IPS DF 6.9 (cell line): Measurements from ENCODE around the gene SEMA6A.

Source experiments
- DNase-seq: peaks from one replicate; pipeline ENCODE4 v3.0.0-alpha.2; 2013; ENCODE audit warnings: low read depth, low spot score
- H3K27ac ChIP-seq: one replicate; pipeline ENCODE4 v1.5.1; 2013; ENCODE audit warnings: low read length, control low read depth
- H3K27me3 ChIP-seq: 2 replicates; pipeline ENCODE4 v1.6.1; 2013; ENCODE audit warnings: mild to moderate bottlenecking, low read length; ENCODE audit not compliant: control insufficient read depth, insufficient read depth
- H3K36me3 ChIP-seq: 2 replicates; pipeline ENCODE4 v1.6.1; 2013; ENCODE audit warnings: low read length; ENCODE audit not compliant: control insufficient read depth, insufficient read depth
- H3K4me1 ChIP-seq: 2 replicates; pipeline ENCODE4 v1.6.1; 2013; ENCODE audit warnings: low read length; ENCODE audit not compliant: control insufficient read depth, insufficient read depth
- H3K4me3 ChIP-seq: 2 replicates; pipeline ENCODE4 v1.5.1; 2013; ENCODE audit warnings: mild to moderate bottlenecking, low read length
- H3K9me3 ChIP-seq: 2 replicates; pipeline ENCODE4 v1.6.1; 2013; ENCODE audit warnings: low read length, inconsistent platforms; ENCODE audit not compliant: control insufficient read depth, insufficient read depth
- WGBS: extraction: QIAGEN DNeasy Blood & Tissue Kit; methylation state at CpG from one replicate; pipeline ENCODE4 v1.1.7; 2013; ENCODE audit warnings: mixed read lengths, missing lambda C conversion rate; ENCODE audit not compliant: insufficient read length, insufficient coverage; 5-methylcytosine and 5-hydroxymethylcytosine counted together

Gene SEMA6A

GRCh38 chr5:116479776-116480675, 94.6 kb downstream of the SEMA6A start:
- H3K36me3 ChIP-seq = peaks cover 45% of the 10 kb centered on the region
- H3K27ac ChIP-seq = no peak overlapping the region
- H3K27me3 ChIP-seq = no peaks in the 10 kb centered on the region
- H3K4me3 ChIP-seq = no peak overlapping the region
- WGBS = no CpG with 5 or more reads among the region's 7 CpGs
- H3K9me3 ChIP-seq = no peaks in the 10 kb centered on the region
- DNase-seq = no peak
- H3K4me1 ChIP-seq = no peaks in the 10 kb centered on the region

GRCh38 chr5:116478491-116478890, 96.1 kb downstream of the SEMA6A start:
- peaks cover 45% of the 10 kb centered on the region for H3K36me3 ChIP-seq
- H3K27ac ChIP-seq = no peak overlapping the region
- H3K4me3 ChIP-seq = no peak overlapping the region
- no peaks in the 10 kb centered on the region for H3K27me3 ChIP-seq
- no CpG with 5 or more reads among the region's 2 CpGs for WGBS
- no peaks in the 10 kb centered on the region for H3K9me3 ChIP-seq
- no peak for DNase-seq
- no peaks in the 10 kb centered on the region for H3K4me1 ChIP-seq

- Histone ChIP-seq H3K27ac (no peak overlapping the region), H3K4me3 (no peak overlapping the region), H3K36me3 (peaks cover 40% of the 10 kb centered on the region), H3K27me3 (no peaks in the 10 kb centered on the region), H3K9me3 (no peaks in the 10 kb centered on the region), H3K4me1 (no peaks in the 10 kb centered on the region)
- WGBS = no CpG with 5 or more reads among the region's 4 CpGs
- DNase-seq = no peak
Observed at GRCh38 chr5:116476897-116477537, 97.6 kb downstream of the SEMA6A start.

GRCh38 chr5:116475338-116475737, 99.3 kb downstream of the SEMA6A start:
- no peak overlapping the region for H3K27ac ChIP-seq
- H3K4me1 ChIP-seq = no peaks in the 10 kb centered on the region
- H3K9me3 ChIP-seq = no peaks in the 10 kb centered on the region
- no peaks in the 10 kb centered on the region for H3K27me3 ChIP-seq
- peaks cover 35% of the 10 kb centered on the region for H3K36me3 ChIP-seq
- no peak for DNase-seq
- WGBS = no CpG with 5 or more reads among the region's 5 CpGs
- H3K4me3 ChIP-seq = no peak overlapping the region

GRCh38 chr5:116473706-116474105, 100.9 kb downstream of the SEMA6A start:
- Histone ChIP-seq H3K4me3 (no peak overlapping the region), H3K4me1 (no peaks in the 10 kb centered on the region), H3K36me3 (peaks cover 24% of the 10 kb centered on the region), H3K27me3 (no peaks in the 10 kb centered on the region), H3K9me3 (no peaks in the 10 kb centered on the region), H3K27ac (no peak overlapping the region)
- DNase-seq = no peak
- WGBS = no CpG with 5 or more reads among the region's 5 CpGs

GRCh38 chr5:116472274-116472673, 102.3 kb downstream of the SEMA6A start:
- no CpG with 5 or more reads among the region's 3 CpGs for WGBS
- peaks cover 25% of the 10 kb centered on the region; the same call in 1 of the 2 replicates for H3K36me3 ChIP-seq
- no peaks in the 10 kb centered on the region for H3K9me3 ChIP-seq
- no peak overlapping the region for H3K4me3 ChIP-seq
- no peaks in the 10 kb centered on the region for H3K27me3 ChIP-seq
- no peak overlapping the region for H3K27ac ChIP-seq
- no peak for DNase-seq
- no peaks in the 10 kb centered on the region for H3K4me1 ChIP-seq

- H3K36me3 ChIP-seq = peaks cover 21% of the 10 kb centered on the region
- WGBS = no CpG with 5 or more reads among the region's 3 CpGs
- H3K27ac ChIP-seq = no peak overlapping the region
Observed at GRCh38 chr5:116469631-116470030, 105.0 kb downstream of the SEMA6A start.

GRCh38 chr5:116468583-116468982, 106.0 kb downstream of the SEMA6A start:
- no peak for DNase-seq
- H3K9me3 ChIP-seq = no peaks in the 10 kb centered on the region
- H3K27ac ChIP-seq = no peak overlapping the region
- H3K4me1 ChIP-seq = no peaks in the 10 kb centered on the region
- no peak overlapping the region for H3K4me3 ChIP-seq
- H3K27me3 ChIP-seq = no peaks in the 10 kb centered on the region
- whole genome bisulfite sequencing = no CpG with 5 or more reads among the region's 2 CpGs
- peaks cover 23% of the 10 kb centered on the region for H3K36me3 ChIP-seq

More at GRCh38 chr5:116469631-116470030, 105.0 kb downstream of the SEMA6A start:
- H3K27me3 ChIP-seq = no peaks in the 10 kb centered on the region
- no peaks in the 10 kb centered on the region for H3K9me3 ChIP-seq
- no peak for DNase-seq
- no peaks in the 10 kb centered on the region for H3K4me1 ChIP-seq
- H3K4me3 ChIP-seq = no peak overlapping the region

GRCh38 chr5:116467465-116467843, 107.2 kb downstream of the SEMA6A start:
- H3K4me1 ChIP-seq = no peaks in the 10 kb centered on the region
- H3K27ac ChIP-seq = no peak overlapping the region
- peaks cover 23% of the 10 kb centered on the region for H3K36me3 ChIP-seq
- H3K4me3 ChIP-seq = no peak overlapping the region
- H3K9me3 ChIP-seq = no peaks in the 10 kb centered on the region
- no peaks in the 10 kb centered on the region for H3K27me3 ChIP-seq
- WGBS = no CpG with 5 or more reads among the region's 5 CpGs
- DNase-seq = no peak

- no CpG with 5 or more reads among the region's 7 CpGs for WGBS
- Histone ChIP-seq H3K27ac (no peak overlapping the region), H3K36me3 (peaks cover 23% of the 10 kb centered on the region), H3K4me3 (no peak overlapping the region), H3K4me1 (no peaks in the 10 kb centered on the region), H3K27me3 (no peaks in the 10 kb centered on the region), H3K9me3 (no peaks in the 10 kb centered on the region)
- DNase-seq = no peak
Observed at GRCh38 chr5:116466727-116467464, 107.7 kb downstream of the SEMA6A start.
